ENCODE data around the gene SPAM1.

DNA sequence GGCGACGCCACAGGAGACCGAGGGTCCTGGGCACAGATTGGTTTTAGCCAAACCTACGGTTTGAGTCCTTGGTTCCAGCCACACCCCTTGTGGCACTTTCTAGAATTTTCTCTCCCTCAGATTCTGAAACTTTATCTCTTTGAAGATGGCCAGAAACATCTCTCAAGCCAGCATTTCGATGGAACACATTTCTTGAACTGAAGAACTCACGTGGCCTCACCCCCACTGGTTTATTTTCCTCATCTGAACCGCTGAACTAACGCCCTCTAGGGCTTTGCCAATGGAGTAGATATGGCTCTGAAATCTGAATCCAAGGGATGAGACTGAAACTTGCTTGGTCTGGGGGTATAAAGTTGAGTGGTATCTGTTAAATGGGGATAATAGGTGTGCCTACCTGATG, 6.7 kb upstream of the SPAM1 start:
- TF ChIP-seq, protein P1, sequence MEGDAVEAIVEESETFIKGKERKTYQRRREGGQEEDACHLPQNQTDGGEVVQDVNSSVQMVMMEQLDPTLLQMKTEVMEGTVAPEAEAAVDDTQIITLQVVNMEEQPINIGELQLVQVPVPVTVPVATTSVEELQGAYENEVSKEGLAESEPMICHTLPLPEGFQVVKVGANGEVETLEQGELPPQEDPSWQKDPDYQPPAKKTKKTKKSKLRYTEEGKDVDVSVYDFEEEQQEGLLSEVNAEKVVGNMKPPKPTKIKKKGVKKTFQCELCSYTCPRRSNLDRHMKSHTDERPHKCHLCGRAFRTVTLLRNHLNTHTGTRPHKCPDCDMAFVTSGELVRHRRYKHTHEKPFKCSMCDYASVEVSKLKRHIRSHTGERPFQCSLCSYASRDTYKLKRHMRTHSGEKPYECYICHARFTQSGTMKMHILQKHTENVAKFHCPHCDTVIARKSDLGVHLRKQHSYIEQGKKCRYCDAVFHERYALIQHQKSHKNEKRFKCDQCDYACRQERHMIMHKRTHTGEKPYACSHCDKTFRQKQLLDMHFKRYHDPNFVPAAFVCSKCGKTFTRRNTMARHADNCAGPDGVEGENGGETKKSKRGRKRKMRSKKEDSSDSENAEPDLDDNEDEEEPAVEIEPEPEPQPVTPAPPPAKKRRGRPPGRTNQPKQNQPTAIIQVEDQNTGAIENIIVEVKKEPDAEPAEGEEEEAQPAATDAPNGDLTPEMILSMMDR (IDR thresholded peaks at IDR 0.05; ENCODE audit: insufficient read depth, low read length, poor library complexity, severe bottlenecking), result no peak
- TF ChIP-seq EZH2phosphoT487 (conservative IDR thresholded peaks at IDR 0.05; ENCODE audit: low read length), result no peak

Measured in SU-DHL-6 (cell line).